ENCODE results near the gene MAP3K14.

MAP3K14 gene

DNA sequence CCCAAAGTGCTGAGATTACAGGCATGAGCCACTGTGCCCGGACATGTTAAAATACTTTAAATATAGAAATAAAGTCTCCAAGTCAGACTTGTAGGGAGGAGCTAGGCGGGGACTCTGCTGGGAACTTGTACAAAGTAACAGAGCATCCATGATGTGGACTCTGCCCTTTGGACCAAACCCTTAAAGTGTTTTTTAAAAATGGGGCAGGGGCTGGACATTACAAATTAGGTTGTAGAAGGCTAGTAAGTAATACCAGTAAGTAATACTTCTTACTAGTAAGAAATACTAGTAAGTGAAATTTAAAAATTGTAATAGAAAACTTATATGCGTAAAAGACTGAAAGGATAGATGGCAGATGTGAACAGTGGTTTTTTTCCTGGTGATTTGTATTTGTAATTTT lies 45.2 kb downstream of the MAP3K14 start:
- no peak for TF ChIP-seq EZH2phosphoT487 (IDR thresholded peaks at IDR 0.05; ENCODE audit: low read depth)
- H3K36me3 ChIP-seq (replicated peaks; ENCODE audit: low read depth, low read length) = peaks cover 52% of the 10 kb centered on the region
- no peaks in the 10 kb centered on the region; the same call in 1 of the 2 replicates for H3K79me2 ChIP-seq (ENCODE audit: low read length)
- H3K27me3 ChIP-seq (ENCODE audit: low read depth, low read length) = no peaks in the 10 kb centered on the region
- H2AFZ ChIP-seq (ENCODE audit: low read depth, low read length) = no peak overlapping the region
- H3K4me3 ChIP-seq (ENCODE audit: low read length) = no peak overlapping the region
- H3K9me3 ChIP-seq (ENCODE audit: insufficient read depth, low read length) = no peaks in the 10 kb centered on the region
- no peaks in the 10 kb centered on the region for H4K20me1 ChIP-seq (ENCODE audit: insufficient read depth, low read length)
- no peaks in the 10 kb centered on the region for H3K4me1 ChIP-seq (ENCODE audit: low read length)
- no peak overlapping the region for H3K4me2 ChIP-seq (ENCODE audit: low read length)
- no peak overlapping the region for H3K9ac ChIP-seq (ENCODE audit: low read length)
- H3K27ac ChIP-seq (ENCODE audit: low read length) = no peak overlapping the region

DNA sequence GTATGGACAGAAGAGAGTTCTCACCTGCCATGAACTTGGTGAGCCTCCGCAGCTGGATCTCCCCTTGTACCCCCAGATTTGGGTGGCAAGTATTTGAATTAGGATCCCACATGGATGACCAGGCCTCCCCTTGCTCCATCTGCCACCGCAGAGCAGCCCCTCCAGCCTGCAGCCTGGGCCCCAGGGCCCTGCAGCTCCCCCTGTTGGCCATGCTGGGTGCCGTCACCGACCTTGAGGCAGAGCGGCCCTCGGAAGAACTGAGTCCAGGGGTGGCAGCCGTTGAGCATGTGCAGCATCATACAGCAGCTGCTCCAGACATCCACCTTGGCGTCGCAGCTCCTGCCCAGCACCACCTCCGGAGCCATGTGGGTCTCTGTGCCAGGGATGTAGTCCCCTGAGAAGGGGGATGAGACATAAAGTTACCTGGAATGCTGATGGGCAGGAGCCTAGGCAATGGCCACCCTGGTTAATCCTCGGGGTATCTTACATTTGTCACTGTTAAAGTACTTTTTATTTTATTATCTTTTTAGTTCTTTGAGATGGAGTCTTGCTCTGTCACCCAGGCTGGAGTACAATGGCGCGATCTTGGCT lies 45.9 kb downstream of the MAP3K14 start:
- H3K4me3 ChIP-seq (ENCODE audit: low read length) = no peak overlapping the region
- no peak overlapping the region for H3K9ac ChIP-seq (ENCODE audit: low read length)
- H3K79me2 ChIP-seq (ENCODE audit: low read length) = no peaks in the 10 kb centered on the region; the same call in 1 of the 2 replicates
- TF ChIP-seq EZH2phosphoT487 (IDR thresholded peaks at IDR 0.05; ENCODE audit: low read depth) (no peak), CTCF (IDR thresholded peaks at IDR 0.05; ENCODE audit: low read depth, low read length) (peak; percentile 43)
- H3K9me3 ChIP-seq (ENCODE audit: insufficient read depth, low read length) = no peaks in the 10 kb centered on the region
- no peak overlapping the region for H3K27ac ChIP-seq (ENCODE audit: low read length)
- no peaks in the 10 kb centered on the region for H4K20me1 ChIP-seq (ENCODE audit: insufficient read depth, low read length)
- no peaks in the 10 kb centered on the region for H3K27me3 ChIP-seq (ENCODE audit: low read depth, low read length)
- no peak overlapping the region for H3K4me2 ChIP-seq (ENCODE audit: low read length)
- H2AFZ ChIP-seq (ENCODE audit: low read depth, low read length) = no peak overlapping the region
- peaks cover 56% of the 10 kb centered on the region for H3K36me3 ChIP-seq (replicated peaks; ENCODE audit: low read depth, low read length)
- H3K4me1 ChIP-seq (ENCODE audit: low read length) = no peaks in the 10 kb centered on the region

DNA sequence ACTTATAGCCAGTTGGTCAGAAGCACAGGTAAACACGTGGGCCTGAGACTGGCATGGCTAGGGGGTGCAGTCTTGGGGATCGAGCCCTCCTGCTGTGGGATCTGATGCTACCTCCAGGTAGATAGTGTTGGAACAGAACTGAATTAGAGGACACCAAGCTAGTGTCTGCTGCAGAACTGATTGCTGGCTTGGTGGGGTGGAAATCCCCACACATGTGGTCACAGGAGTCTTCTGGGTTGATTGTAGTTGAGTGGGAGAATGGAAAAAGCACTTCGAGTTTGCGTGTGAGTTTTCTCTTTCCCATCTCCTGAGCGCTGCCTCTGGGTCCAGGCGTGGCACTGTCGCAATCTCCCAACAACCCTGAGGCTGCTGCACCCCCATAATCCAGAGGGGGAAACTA lies 46.9 kb downstream of the MAP3K14 start:
- Histone ChIP-seq H3K36me3 (replicated peaks; ENCODE audit: low read depth, low read length) (peaks cover 62% of the 10 kb centered on the region), H3K79me2 (ENCODE audit: low read length) (no peaks in the 10 kb centered on the region; the same call in 1 of the 2 replicates), H3K4me3 (ENCODE audit: low read length) (no peak overlapping the region), H3K9me3 (ENCODE audit: insufficient read depth, low read length) (no peaks in the 10 kb centered on the region), H3K9ac (ENCODE audit: low read length) (no peak overlapping the region), H4K20me1 (ENCODE audit: insufficient read depth, low read length) (no peaks in the 10 kb centered on the region), H3K4me2 (ENCODE audit: low read length) (no peak overlapping the region), H3K27ac (ENCODE audit: low read length) (no peak overlapping the region), H3K4me1 (ENCODE audit: low read length) (no peaks in the 10 kb centered on the region), H3K27me3 (ENCODE audit: low read depth, low read length) (no peaks in the 10 kb centered on the region), H2AFZ (ENCODE audit: low read depth, low read length) (no peak overlapping the region)
- no peak for TF ChIP-seq EZH2phosphoT487 (IDR thresholded peaks at IDR 0.05; ENCODE audit: low read depth)
- TF ChIP-seq CTCF (IDR thresholded peaks at IDR 0.05; ENCODE audit: low read depth, low read length) = no peak

- H3K36me3 ChIP-seq (replicated peaks; ENCODE audit: low read depth, low read length) = peaks cover 63% of the 10 kb centered on the region
- no peaks in the 10 kb centered on the region for H3K27me3 ChIP-seq (ENCODE audit: low read depth, low read length)
- H3K27ac ChIP-seq (ENCODE audit: low read length) = no peak overlapping the region
- no peaks in the 10 kb centered on the region for H3K4me1 ChIP-seq (ENCODE audit: low read length)
- H2AFZ ChIP-seq (ENCODE audit: low read depth, low read length) = no peak overlapping the region
- TF ChIP-seq EZH2phosphoT487 (IDR thresholded peaks at IDR 0.05; ENCODE audit: low read depth) = no peak
- TF ChIP-seq CTCF (IDR thresholded peaks at IDR 0.05; ENCODE audit: low read depth, low read length) = no peak
- H3K9ac ChIP-seq (ENCODE audit: low read length) = no peak overlapping the region
- no peaks in the 10 kb centered on the region for H3K9me3 ChIP-seq (ENCODE audit: insufficient read depth, low read length)
- no peaks in the 10 kb centered on the region; the same call in 1 of the 2 replicates for H4K20me1 ChIP-seq (ENCODE audit: insufficient read depth, low read length)
- H3K4me3 ChIP-seq (ENCODE audit: low read length) = no peak overlapping the region
- no peaks in the 10 kb centered on the region for H3K79me2 ChIP-seq (ENCODE audit: low read length)
- H3K4me2 ChIP-seq (ENCODE audit: low read length) = no peak overlapping the region
Measured at GRCh38 chr17:45267436-45268055, 49.3 kb downstream of the MAP3K14 start.
